Esophagus squamous epithelium (tissue), 4 donors: Measurements from ENCODE around the gene INAFM2.

Experiments
- POLR2A ChIP-seq, 4 donors: fragments of 450-650 bp; IDR thresholded peaks; one replicate each; pipeline ENCODE4 v1.6.1; 2017; ENCODE audit warnings: antibody characterized with exemption in 4 of 4, mild to moderate bottlenecking in 4 of 4, moderate library complexity in 3 of 4
- TF ChIP-seq, protein P1 (sequence below), 6 experiments: fragments of 450-650 bp in 4 of 6; fragments of 200-600 bp in 2 of 6; sonication (generic) in 2 of 6; IDR thresholded peaks; one replicate each; pipeline ENCODE4 v1.5.1; 2016 to 2019; ENCODE audit warnings: antibody characterized with exemption in 6 of 6, mild to moderate bottlenecking in 4 of 6, moderate library complexity in 4 of 6

DNA sequence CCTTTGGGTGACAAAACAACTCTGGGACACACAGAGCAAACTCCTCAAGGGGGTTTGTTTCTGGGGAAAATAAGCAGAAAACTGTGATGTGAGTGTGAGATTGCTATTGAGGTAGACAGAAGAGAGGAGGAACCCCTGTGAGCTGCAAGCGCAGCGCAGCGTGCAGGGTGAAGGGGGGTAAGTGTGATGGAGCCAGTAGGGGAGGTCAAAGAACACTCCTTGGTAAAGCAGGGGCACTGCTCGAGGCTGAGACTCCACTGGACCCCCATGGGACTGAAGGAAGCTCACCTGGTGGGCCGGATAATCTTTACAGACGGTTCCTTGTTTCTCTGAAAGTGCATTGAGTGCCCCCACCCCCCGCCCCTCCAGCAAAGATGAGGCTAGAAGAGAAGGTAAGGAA lies 7.5 kb downstream of the INAFM2 start:
- TF ChIP-seq POLR2A (IDR thresholded peaks at IDR 0.05): no peak
- TF ChIP-seq, protein P1, sequence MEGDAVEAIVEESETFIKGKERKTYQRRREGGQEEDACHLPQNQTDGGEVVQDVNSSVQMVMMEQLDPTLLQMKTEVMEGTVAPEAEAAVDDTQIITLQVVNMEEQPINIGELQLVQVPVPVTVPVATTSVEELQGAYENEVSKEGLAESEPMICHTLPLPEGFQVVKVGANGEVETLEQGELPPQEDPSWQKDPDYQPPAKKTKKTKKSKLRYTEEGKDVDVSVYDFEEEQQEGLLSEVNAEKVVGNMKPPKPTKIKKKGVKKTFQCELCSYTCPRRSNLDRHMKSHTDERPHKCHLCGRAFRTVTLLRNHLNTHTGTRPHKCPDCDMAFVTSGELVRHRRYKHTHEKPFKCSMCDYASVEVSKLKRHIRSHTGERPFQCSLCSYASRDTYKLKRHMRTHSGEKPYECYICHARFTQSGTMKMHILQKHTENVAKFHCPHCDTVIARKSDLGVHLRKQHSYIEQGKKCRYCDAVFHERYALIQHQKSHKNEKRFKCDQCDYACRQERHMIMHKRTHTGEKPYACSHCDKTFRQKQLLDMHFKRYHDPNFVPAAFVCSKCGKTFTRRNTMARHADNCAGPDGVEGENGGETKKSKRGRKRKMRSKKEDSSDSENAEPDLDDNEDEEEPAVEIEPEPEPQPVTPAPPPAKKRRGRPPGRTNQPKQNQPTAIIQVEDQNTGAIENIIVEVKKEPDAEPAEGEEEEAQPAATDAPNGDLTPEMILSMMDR (IDR thresholded peaks at IDR 0.05): no peak
